Lower leg skin (tissue), 3 donors: Measurements from ENCODE around the gene HOXC4.
"Not testable (repeated sequence)": the region's sequence is repeated elsewhere in the genome, so short reads cannot be mapped to it uniquely, and the experiment has no call there.

ENCODE experiments used
- POLR2A ChIP-seq, 2 donors: fragments of 450-650 bp; IDR thresholded peaks; one replicate each; pipeline ENCODE4 v1.6.1; 2016 to 2017; ENCODE audit warnings: antibody characterized with exemption in 2 of 2, mild to moderate bottlenecking in 1 of 2, moderate library complexity in 1 of 2
- TF ChIP-seq, protein P1 (sequence below), 3 donors: fragments of 450-650 bp; IDR thresholded peaks; one replicate each; pipeline ENCODE4 v1.5.1; 2016; ENCODE audit warnings: antibody characterized with exemption in 3 of 3, mild to moderate bottlenecking in 3 of 3, moderate library complexity in 2 of 3

DNA sequence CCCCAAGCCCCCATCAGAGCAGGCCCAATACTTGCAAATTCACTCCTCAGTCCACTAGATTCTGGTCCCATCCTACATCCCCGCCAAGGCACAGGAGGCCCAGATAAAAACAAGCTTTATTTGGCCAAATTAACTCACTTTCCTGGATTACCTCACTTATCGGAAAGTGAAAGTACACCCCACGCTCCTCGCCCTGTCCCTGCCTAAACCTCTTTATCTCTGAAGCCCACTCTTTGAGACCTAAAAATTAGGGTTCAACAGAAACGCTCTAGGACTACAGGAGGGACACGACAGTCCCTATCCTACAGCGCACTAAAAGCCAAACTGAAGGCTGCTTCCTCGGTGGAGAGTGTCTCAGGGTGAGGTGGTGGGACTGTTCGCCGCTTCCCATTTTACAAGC is 24.2 kb downstream of the HOXC4 start:
- not testable (repeated sequence) for TF ChIP-seq POLR2A (IDR thresholded peaks at IDR 0.05)
- TF ChIP-seq, protein P1, sequence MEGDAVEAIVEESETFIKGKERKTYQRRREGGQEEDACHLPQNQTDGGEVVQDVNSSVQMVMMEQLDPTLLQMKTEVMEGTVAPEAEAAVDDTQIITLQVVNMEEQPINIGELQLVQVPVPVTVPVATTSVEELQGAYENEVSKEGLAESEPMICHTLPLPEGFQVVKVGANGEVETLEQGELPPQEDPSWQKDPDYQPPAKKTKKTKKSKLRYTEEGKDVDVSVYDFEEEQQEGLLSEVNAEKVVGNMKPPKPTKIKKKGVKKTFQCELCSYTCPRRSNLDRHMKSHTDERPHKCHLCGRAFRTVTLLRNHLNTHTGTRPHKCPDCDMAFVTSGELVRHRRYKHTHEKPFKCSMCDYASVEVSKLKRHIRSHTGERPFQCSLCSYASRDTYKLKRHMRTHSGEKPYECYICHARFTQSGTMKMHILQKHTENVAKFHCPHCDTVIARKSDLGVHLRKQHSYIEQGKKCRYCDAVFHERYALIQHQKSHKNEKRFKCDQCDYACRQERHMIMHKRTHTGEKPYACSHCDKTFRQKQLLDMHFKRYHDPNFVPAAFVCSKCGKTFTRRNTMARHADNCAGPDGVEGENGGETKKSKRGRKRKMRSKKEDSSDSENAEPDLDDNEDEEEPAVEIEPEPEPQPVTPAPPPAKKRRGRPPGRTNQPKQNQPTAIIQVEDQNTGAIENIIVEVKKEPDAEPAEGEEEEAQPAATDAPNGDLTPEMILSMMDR (IDR thresholded peaks at IDR 0.05): not testable (repeated sequence)
